SK-N-SH treated with all-trans-retinoic acid at 6 μM for 48 hours (cell line): ENCODE results near the gene RALA.
A peak's percentile ranks its signal among the peaks of the same experiment; 100 is the strongest.

Source experiments
- ATAC-seq: fragments of 200-7000 bp; cut with Tn5 transposase; 3 replicates; pipeline ENCODE4 v1.9.1; 2020; ENCODE audit warnings: mild to moderate bottlenecking, moderate library complexity
- ARNTL ChIP-seq: fragments of 450-650 bp; formaldehyde crosslinking; IDR thresholded peaks from 2 replicates; pipeline ENCODE4 v1.5.0; 2020; ENCODE audit warnings: low read depth, mild to moderate bottlenecking, moderate library complexity, borderline replicate concordance
- BACH2 ChIP-seq: fragments of 250-450 bp; sonication (Bioruptor Pico); IDR thresholded peaks from 2 replicates; pipeline ENCODE4 v1.9.0; 2021; ENCODE audit warnings: mild to moderate bottlenecking, borderline replicate concordance
- ESRRG ChIP-seq: fragments of 250-450 bp; sonication (Bioruptor Pico); IDR thresholded peaks from 2 replicates; pipeline ENCODE4 v1.6.1; 2021; ENCODE audit warnings: mild to moderate bottlenecking
- ISL1 ChIP-seq: fragments of 250-450 bp; sonication (Bioruptor Pico); IDR thresholded peaks from 2 replicates; pipeline ENCODE4 v2.1.2; 2022; ENCODE audit warnings: mild to moderate bottlenecking, moderate library complexity
- OSR1 ChIP-seq: fragments of 250-450 bp; sonication (Bioruptor Pico); IDR thresholded peaks from 2 replicates; pipeline ENCODE4 v1.8.0; 2022; ENCODE audit warnings: moderate library complexity, mild to moderate bottlenecking, inconsistent platforms
- RARB ChIP-seq: fragments of 250-450 bp; sonication (Bioruptor Pico); IDR thresholded peaks from 2 replicates; pipeline ENCODE4 v1.8.0; 2021; ENCODE audit warnings: mild to moderate bottlenecking, moderate library complexity
- SNAI2 ChIP-seq: fragments of 250-450 bp; sonication (Bioruptor Pico); IDR thresholded peaks from 2 replicates; pipeline ENCODE4 v1.5.0; 2020; ENCODE audit warnings: mild to moderate bottlenecking, moderate library complexity
- TCF4 ChIP-seq: fragments of 250-450 bp; sonication (Bioruptor Pico); IDR thresholded peaks from 2 replicates; pipeline ENCODE4 v1.8.0; 2021; ENCODE audit warnings: mild to moderate bottlenecking, moderate library complexity, borderline replicate concordance
- TOX ChIP-seq: fragments of 250-450 bp; sonication (Bioruptor Pico); IDR thresholded peaks from 2 replicates; pipeline ENCODE4 v1.8.0; 2021; ENCODE audit warnings: mild to moderate bottlenecking, moderate library complexity, borderline replicate concordance
- ZC3H10 ChIP-seq: fragments of 250-450 bp; sonication (Bioruptor Pico); IDR thresholded peaks from 2 replicates; pipeline ENCODE4 v1.5.1; 2021; ENCODE audit warnings: mild to moderate bottlenecking, moderate library complexity
- ZFP3 ChIP-seq: fragments of 250-450 bp; sonication (Bioruptor Pico); IDR thresholded peaks from 2 replicates; pipeline ENCODE4 v1.5.0; 2020; ENCODE audit warnings: mild to moderate bottlenecking, moderate library complexity
- ZNF565 ChIP-seq: fragments of 450-650 bp; formaldehyde crosslinking; conservative IDR thresholded peaks from 2 replicates; pipeline ENCODE4 v1.5.0; 2020; ENCODE audit warnings: low read depth, mild to moderate bottlenecking, moderate library complexity
- ZNF70 ChIP-seq: fragments of 450-650 bp; formaldehyde crosslinking; IDR thresholded peaks from 2 replicates; pipeline ENCODE4 v1.5.0; 2020; ENCODE audit warnings: mild to moderate bottlenecking, moderate library complexity
- TF ChIP-seq, protein P1 (sequence below): fragments of 250-450 bp; sonication (Bioruptor Pico); IDR thresholded peaks from 2 replicates; pipeline ENCODE4 v1.5.1; 2021; ENCODE audit warnings: mild to moderate bottlenecking, moderate library complexity
- TF ChIP-seq, protein P2 (sequence below): fragments of 250-450 bp; sonication (Bioruptor Pico); IDR thresholded peaks from 2 replicates; pipeline ENCODE4 v1.8.0; 2020; ENCODE audit warnings: mild to moderate bottlenecking, moderate library complexity, borderline replicate concordance
- TF ChIP-seq, protein P3 (sequence below): fragments of 250-450 bp; sonication (Bioruptor Pico); IDR thresholded peaks from 2 replicates; pipeline ENCODE4 v1.5.1; 2020; ENCODE audit warnings: low read depth, mild to moderate bottlenecking, moderate library complexity
- TF ChIP-seq, protein P4 (sequence below): fragments of 250-450 bp; sonication (Bioruptor Pico); IDR thresholded peaks from 2 replicates; pipeline ENCODE4 v1.5.0; 2020; ENCODE audit warnings: mild to moderate bottlenecking, moderate library complexity

The RALA gene

DNA sequence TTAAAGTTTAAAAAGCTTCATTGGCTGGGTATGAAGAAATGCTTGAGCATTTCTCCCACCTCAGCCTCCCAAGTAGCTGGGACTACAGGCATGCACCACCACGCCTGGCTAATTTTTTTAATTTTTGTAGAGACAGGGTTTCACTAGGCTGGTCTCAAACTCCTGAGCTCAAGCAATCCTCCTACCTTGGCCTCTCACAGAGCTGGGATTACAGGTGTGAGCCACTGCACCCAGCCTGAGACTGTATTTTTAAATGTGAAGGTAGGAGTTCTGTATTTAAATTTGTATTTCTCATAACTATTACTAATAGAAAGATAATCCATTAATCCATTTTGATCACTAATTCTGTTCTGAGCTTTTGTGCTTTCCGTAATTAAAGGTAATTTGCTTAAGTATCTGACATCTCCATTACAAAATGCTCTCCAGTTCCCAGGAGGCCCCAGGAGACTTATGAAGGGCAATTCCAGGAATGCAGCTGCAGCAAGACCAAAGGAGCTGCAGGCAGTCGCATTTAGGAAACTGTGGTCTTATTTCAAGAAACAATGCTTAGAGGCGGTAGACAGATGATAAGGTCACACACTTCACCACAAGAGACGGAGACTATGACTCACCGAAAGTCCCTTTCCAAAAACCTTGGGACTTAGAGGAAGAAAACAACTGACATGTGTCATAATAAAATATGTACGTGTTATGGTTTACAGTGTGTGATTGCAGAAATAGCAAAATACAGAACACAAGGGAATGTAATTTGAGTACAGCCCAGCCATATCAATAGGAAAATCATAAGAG, 33.9 kb upstream of the RALA start:
- peak; percentile 37 for TF ChIP-seq ISL1 (CRISPR knock-in tag)
- no peak for TF ChIP-seq BACH2 (CRISPR knock-in tag)
- TF ChIP-seq SNAI2 (CRISPR knock-in tag): no peak
- no peak for TF ChIP-seq RARB (CRISPR knock-in tag)
- TF ChIP-seq ARNTL (CRISPR knock-in tag): no peak
- no peak for TF ChIP-seq ESRRG (CRISPR knock-in tag)
- TF ChIP-seq, protein P1, sequence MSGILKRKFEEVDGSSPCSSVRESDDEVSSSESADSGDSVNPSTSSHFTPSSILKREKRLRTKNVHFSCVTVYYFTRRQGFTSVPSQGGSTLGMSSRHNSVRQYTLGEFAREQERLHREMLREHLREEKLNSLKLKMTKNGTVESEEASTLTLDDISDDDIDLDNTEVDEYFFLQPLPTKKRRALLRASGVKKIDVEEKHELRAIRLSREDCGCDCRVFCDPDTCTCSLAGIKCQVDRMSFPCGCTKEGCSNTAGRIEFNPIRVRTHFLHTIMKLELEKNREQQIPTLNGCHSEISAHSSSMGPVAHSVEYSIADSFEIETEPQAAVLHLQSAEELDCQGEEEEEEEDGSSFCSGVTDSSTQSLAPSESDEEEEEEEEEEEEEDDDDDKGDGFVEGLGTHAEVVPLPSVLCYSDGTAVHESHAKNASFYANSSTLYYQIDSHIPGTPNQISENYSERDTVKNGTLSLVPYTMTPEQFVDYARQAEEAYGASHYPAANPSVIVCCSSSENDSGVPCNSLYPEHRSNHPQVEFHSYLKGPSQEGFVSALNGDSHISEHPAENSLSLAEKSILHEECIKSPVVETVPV (CRISPR knock-in tag): no peak
- ATAC-seq: peak; percentile 85

DNA sequence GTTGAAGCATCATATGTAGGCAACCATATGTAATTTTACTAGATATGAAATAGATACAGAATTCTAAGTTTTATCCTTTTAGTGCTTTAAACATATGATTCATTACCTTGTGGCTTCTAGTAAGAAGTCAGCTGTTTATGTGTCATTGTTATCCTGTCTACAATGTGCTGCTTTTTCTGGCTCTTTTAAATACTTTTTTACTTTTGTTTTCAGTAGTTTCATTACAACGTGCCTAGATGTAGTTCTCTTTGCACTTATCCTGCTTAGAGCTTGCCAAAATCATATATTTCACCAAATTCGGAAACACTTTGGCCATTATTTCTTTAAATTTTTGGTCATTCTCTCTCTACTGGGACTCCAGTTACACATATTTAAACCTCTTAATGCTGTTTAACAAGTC, 30.8 kb upstream of the RALA start:
- ATAC-seq: peak; percentile 39
- TF ChIP-seq, protein P2, sequence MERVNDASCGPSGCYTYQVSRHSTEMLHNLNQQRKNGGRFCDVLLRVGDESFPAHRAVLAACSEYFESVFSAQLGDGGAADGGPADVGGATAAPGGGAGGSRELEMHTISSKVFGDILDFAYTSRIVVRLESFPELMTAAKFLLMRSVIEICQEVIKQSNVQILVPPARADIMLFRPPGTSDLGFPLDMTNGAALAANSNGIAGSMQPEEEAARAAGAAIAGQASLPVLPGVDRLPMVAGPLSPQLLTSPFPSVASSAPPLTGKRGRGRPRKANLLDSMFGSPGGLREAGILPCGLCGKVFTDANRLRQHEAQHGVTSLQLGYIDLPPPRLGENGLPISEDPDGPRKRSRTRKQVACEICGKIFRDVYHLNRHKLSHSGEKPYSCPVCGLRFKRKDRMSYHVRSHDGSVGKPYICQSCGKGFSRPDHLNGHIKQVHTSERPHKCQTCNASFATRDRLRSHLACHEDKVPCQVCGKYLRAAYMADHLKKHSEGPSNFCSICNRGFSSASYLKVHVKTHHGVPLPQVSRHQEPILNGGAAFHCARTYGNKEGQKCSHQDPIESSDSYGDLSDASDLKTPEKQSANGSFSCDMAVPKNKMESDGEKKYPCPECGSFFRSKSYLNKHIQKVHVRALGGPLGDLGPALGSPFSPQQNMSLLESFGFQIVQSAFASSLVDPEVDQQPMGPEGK (CRISPR knock-in tag): no peak
- TF ChIP-seq ARNTL (CRISPR knock-in tag) (no peak), ISL1 (CRISPR knock-in tag) (no peak), BACH2 (CRISPR knock-in tag) (no peak), TCF4 (no peak), ESRRG (CRISPR knock-in tag) (no peak), TOX (no peak), ZNF70 (CRISPR knock-in tag) (no peak), OSR1 (CRISPR knock-in tag) (no peak)
- TF ChIP-seq, protein P3, sequence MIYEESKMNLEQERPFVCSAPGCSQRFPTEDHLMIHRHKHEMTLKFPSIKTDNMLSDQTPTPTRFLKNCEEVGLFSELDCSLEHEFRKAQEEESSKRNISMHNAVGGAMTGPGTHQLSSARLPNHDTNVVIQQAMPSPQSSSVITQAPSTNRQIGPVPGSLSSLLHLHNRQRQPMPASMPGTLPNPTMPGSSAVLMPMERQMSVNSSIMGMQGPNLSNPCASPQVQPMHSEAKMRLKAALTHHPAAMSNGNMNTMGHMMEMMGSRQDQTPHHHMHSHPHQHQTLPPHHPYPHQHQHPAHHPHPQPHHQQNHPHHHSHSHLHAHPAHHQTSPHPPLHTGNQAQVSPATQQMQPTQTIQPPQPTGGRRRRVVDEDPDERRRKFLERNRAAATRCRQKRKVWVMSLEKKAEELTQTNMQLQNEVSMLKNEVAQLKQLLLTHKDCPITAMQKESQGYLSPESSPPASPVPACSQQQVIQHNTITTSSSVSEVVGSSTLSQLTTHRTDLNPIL (CRISPR knock-in tag): no peak
- TF ChIP-seq, protein P4, sequence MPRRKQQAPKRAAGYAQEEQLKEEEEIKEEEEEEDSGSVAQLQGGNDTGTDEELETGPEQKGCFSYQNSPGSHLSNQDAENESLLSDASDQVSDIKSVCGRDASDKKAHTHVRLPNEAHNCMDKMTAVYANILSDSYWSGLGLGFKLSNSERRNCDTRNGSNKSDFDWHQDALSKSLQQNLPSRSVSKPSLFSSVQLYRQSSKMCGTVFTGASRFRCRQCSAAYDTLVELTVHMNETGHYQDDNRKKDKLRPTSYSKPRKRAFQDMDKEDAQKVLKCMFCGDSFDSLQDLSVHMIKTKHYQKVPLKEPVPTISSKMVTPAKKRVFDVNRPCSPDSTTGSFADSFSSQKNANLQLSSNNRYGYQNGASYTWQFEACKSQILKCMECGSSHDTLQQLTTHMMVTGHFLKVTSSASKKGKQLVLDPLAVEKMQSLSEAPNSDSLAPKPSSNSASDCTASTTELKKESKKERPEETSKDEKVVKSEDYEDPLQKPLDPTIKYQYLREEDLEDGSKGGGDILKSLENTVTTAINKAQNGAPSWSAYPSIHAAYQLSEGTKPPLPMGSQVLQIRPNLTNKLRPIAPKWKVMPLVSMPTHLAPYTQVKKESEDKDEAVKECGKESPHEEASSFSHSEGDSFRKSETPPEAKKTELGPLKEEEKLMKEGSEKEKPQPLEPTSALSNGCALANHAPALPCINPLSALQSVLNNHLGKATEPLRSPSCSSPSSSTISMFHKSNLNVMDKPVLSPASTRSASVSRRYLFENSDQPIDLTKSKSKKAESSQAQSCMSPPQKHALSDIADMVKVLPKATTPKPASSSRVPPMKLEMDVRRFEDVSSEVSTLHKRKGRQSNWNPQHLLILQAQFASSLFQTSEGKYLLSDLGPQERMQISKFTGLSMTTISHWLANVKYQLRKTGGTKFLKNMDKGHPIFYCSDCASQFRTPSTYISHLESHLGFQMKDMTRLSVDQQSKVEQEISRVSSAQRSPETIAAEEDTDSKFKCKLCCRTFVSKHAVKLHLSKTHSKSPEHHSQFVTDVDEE (CRISPR knock-in tag): no peak

DNA sequence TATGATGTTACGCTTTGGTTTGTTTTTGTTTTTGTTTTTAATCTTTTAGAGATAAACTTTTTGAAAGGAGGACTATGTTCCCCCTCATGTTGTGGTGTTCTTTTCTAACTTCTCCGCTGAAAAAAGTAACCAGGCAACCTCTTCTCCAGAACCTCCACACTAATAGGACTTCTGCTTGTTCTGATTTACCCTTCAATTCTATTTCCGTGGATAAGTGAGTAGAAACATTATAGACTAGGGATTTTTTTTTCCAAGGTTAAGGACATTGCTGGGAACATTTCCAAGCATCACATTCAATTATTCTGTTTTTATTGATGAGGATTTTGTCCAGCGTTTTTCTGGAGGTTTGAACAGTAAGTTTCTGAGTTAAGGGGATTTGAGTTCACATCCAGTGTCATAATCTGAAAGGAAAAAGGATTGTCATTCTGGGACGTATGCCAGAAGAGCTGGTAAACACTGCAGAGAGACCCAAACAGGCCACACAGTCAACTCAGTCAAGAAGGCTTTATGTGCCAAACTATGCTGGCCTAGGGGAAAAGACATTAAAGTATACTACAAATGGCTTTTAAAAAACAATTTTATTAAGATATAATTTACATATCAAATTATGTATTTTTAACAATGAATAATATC, 28.3 kb upstream of the RALA start:
- TF ChIP-seq TOX (no peak; the same call in 1 of the 2 replicates), ISL1 (CRISPR knock-in tag) (peak; percentile 50; the same call in 1 of the 2 replicates)
- TF ChIP-seq, all 23 proteins: peak for 1
- ATAC-seq: peak; percentile 87

DNA sequence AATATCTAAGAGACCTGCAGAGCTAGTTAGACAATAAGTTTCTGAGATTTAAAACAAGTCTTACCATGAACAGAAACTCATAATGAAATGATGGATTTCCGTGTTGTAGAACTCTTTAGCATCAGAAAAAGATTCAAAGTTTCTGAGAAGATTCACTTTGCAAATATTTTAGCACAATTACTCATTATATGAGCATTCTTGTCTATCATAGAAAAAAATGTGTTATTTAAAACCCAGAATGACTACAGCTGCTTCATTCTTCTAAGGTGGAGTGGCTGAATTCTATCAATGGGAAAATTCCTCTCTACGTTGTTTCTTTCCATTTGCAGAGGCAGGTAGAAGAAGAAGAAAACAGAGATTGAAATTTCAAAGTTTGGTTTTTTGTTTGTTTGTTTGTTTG, 21.0 kb upstream of the RALA start:
- ATAC-seq: peak; percentile 72
- TF ChIP-seq ZC3H10 (CRISPR knock-in tag) (no peak), TOX (no peak), ZNF565 (no peak)

DNA sequence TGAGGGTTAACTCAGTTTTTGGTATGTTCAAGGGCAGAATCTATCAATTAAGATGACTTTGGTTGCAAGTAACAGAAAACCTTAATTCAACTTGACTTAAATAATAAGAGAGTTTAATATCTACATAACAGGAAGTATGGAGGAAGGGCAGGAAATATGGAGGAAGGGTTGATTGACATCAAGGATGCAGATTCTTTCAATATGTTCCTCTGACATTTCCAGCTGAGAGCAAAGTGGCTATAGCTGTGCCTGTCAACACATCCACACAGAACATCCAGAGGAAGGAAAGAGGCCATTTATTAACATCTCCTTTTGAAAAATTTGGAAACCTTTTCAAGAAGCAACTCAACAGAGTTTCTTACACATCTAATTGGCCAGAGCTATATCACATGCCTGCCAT, 19.4 kb upstream of the RALA start:
- TF ChIP-seq ARNTL (CRISPR knock-in tag): no peak
- TF ChIP-seq, protein P4 (CRISPR knock-in tag): no peak
- TF ChIP-seq, protein P1 (CRISPR knock-in tag): no peak
- TF ChIP-seq, protein P2 (CRISPR knock-in tag): no peak
- TF ChIP-seq ZFP3 (CRISPR knock-in tag): no peak
- no peak for ATAC-seq
